ENCODE measurements around the gene GOLIM4. TPM values are rescaled to one million over a fixed set of nuclear protein-coding genes. Genes with fewer than 3 reads are reported as not detected.
A peak's percentile ranks its signal among the peaks of the same experiment; 100 is the strongest.

The GOLIM4 gene
- polyA plus RNA-seq, 1 of the 3 experiments (the other 2 are of a cell fraction) = 42.3 TPM

DNA sequence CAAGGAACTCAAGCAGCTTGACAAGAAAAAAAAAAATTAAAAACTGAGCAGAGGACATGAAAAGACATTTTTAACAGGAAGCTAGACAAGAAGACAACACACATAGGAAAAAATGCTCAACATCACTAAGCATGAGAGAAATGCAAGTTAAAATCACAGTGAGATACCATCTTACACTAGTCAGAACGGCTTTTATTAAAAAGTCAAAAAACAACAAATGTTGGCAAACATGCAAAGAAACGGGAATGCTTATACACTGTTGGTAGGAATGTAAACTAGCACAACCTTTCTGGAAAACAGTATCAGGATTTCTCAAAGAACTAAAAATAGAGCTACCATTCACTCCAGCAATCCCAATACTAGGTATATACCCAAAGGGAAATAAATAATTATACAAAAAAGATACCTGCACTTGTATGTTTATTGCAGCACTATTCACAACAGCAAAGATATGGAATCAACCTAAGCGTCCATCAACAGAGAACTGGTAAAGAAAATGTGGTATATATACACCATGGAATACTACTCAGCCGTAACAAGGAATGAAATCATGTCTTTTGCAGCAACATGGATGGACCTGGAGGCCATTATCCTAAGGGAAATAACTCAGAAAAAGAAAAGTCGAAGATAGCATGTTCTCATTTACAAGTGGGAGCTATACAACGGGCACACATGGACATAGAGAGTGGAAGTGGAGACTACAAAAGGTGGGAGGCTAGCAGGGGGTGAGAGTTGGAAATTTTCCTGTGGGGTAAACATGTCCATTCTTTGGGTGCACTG is 5.2 kb downstream of the GOLIM4 start (continued):
- TF ChIP-seq, protein P1, sequence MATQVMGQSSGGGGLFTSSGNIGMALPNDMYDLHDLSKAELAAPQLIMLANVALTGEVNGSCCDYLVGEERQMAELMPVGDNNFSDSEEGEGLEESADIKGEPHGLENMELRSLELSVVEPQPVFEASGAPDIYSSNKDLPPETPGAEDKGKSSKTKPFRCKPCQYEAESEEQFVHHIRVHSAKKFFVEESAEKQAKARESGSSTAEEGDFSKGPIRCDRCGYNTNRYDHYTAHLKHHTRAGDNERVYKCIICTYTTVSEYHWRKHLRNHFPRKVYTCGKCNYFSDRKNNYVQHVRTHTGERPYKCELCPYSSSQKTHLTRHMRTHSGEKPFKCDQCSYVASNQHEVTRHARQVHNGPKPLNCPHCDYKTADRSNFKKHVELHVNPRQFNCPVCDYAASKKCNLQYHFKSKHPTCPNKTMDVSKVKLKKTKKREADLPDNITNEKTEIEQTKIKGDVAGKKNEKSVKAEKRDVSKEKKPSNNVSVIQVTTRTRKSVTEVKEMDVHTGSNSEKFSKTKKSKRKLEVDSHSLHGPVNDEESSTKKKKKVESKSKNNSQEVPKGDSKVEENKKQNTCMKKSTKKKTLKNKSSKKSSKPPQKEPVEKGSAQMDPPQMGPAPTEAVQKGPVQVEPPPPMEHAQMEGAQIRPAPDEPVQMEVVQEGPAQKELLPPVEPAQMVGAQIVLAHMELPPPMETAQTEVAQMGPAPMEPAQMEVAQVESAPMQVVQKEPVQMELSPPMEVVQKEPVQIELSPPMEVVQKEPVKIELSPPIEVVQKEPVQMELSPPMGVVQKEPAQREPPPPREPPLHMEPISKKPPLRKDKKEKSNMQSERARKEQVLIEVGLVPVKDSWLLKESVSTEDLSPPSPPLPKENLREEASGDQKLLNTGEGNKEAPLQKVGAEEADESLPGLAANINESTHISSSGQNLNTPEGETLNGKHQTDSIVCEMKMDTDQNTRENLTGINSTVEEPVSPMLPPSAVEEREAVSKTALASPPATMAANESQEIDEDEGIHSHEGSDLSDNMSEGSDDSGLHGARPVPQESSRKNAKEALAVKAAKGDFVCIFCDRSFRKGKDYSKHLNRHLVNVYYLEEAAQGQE (IDR thresholded peaks at IDR 0.05; ENCODE audit: low read depth, low read length) = no peak
- TF ChIP-seq FOXJ3 (CRISPR knock-in tag; IDR thresholded peaks at IDR 0.05) (no peak), CHD2 (IDR thresholded peaks at IDR 0.05; ENCODE audit: low read length, partially characterized antibody) (no peak), MXI1 (IDR thresholded peaks at IDR 0.05; ENCODE audit: low read depth, low read length) (no peak), POLR2AphosphoS5 (IDR thresholded peaks at IDR 0.05; ENCODE audit: low read depth, low read length) (no peak), RFX5 (IDR thresholded peaks at IDR 0.05; ENCODE audit: low read length) (no peak), GATA2 (CRISPR knock-in tag; IDR thresholded peaks at IDR 0.05) (no peak)
- TF ChIP-seq, protein P2, sequence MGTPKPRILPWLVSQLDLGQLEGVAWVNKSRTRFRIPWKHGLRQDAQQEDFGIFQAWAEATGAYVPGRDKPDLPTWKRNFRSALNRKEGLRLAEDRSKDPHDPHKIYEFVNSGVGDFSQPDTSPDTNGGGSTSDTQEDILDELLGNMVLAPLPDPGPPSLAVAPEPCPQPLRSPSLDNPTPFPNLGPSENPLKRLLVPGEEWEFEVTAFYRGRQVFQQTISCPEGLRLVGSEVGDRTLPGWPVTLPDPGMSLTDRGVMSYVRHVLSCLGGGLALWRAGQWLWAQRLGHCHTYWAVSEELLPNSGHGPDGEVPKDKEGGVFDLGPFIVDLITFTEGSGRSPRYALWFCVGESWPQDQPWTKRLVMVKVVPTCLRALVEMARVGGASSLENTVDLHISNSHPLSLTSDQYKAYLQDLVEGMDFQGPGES (IDR thresholded peaks at IDR 0.05; ENCODE audit: low read depth, low read length) = no peak
- TF ChIP-seq, protein P3, sequence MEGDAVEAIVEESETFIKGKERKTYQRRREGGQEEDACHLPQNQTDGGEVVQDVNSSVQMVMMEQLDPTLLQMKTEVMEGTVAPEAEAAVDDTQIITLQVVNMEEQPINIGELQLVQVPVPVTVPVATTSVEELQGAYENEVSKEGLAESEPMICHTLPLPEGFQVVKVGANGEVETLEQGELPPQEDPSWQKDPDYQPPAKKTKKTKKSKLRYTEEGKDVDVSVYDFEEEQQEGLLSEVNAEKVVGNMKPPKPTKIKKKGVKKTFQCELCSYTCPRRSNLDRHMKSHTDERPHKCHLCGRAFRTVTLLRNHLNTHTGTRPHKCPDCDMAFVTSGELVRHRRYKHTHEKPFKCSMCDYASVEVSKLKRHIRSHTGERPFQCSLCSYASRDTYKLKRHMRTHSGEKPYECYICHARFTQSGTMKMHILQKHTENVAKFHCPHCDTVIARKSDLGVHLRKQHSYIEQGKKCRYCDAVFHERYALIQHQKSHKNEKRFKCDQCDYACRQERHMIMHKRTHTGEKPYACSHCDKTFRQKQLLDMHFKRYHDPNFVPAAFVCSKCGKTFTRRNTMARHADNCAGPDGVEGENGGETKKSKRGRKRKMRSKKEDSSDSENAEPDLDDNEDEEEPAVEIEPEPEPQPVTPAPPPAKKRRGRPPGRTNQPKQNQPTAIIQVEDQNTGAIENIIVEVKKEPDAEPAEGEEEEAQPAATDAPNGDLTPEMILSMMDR (IDR thresholded peaks at IDR 0.05) = no peak; the same call in 1 of the 2 replicates

DNA sequence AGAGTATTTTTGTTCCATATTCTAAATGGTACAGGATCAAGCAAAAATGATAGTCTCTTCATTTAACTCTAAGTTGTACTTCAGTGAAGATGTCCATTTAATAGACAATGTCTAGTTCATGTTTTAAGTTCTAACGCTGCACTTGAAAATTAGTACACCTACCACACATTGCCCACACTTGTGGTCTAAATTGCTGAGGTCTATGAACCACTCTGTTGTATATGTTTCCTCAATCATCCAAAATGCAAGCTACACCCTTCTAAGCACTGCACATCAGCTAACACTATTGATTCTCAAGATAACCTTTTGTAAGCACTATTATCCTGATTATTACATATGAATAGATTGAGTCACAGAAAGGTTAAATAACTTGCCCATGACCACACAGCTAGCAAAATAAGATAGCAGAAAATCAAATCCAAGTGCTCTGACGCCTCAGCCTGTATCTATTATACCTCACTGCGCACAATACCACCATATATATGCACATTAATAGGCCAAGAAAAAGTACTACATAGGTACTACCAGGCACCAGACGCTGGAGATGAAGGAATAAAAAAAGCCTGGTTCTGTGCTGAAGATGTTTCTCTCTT is 6.4 kb downstream of the GOLIM4 start:
- no peak overlapping the region for H3K4me3 ChIP-seq (ENCODE audit: low read depth in 2 of 2, low read length in 1 of 2)
- H3K4me2 ChIP-seq = no peak overlapping the region
- no peaks in the 10 kb centered on the region for H3K9me2 ChIP-seq
- no peaks in the 10 kb centered on the region for H3K36me3 ChIP-seq (replicated peaks in 1 of 2; ENCODE audit: control insufficient read depth in 1 of 2, insufficient read depth in 2 of 2, low read length in 1 of 2)
- H4K20me1 ChIP-seq (ENCODE audit: insufficient read depth) = peaks cover 75% of the 10 kb centered on the region
- H2AFZ ChIP-seq (ENCODE audit: low read depth) = no peak overlapping the region
- no peaks in the 10 kb centered on the region for H3K27me3 ChIP-seq (ENCODE audit: insufficient read depth)
- peaks cover 9% of the 10 kb centered on the region for H3F3A ChIP-seq (replicated peaks; ENCODE audit: insufficient read depth)
- no peaks in the 10 kb centered on the region for H3K9me3 ChIP-seq
- POLR2A ChIA-PET = no interaction called here
- peak overlapping the region in 1 of 2 experiments; percentile 42; a peak in 1 of 4 replicates for H3K27ac ChIP-seq (ENCODE audit: low read depth in 2 of 2, low read length in 1 of 2)
- WGBS (ENCODE audit: low lambda C conversion rate) = 96% methylated on average over 4 of the region's 4 CpGs
- H3K79me2 ChIP-seq (ENCODE audit: insufficient read depth) = peaks cover 100% of the 10 kb centered on the region
- H3K9ac ChIP-seq = no peak overlapping the region
- no peak for DNase-seq
- CTCF ChIA-PET = interaction anchor here (1.1 to 2.9 kb wide), 8 partner anchors 9 to 88 kb away, joined by 3 to 8 read pairs (median 4); no protein-coding TSS in a partner anchor
- peaks cover 16 to 26% of the 10 kb centered on the region in 2 experiments for H3K4me1 ChIP-seq (ENCODE audit: control insufficient read depth in 1 of 2, insufficient read depth in 2 of 2, low read depth in 1 of 2, low read length in 1 of 2)
- no peak for TF ChIP-seq RXRA (IDR thresholded peaks at IDR 0.05; ENCODE audit: borderline replicate concordance, low read depth)
- TF ChIP-seq ELF1 (IDR thresholded peaks at IDR 0.05) = no peak
- TF ChIP-seq MEF2A (IDR thresholded peaks at IDR 0.05; ENCODE audit: borderline replicate concordance, low read depth) = no peak
- no peak for TF ChIP-seq GABPA (IDR thresholded peaks at IDR 0.05; ENCODE audit: low read depth)
- no peak for TF ChIP-seq CHD2 (IDR thresholded peaks at IDR 0.05; ENCODE audit: low read length, partially characterized antibody)
- no peak for TF ChIP-seq TCF12 (IDR thresholded peaks at IDR 0.05)
- TF ChIP-seq SIN3A (IDR thresholded peaks at IDR 0.05; ENCODE audit: borderline replicate concordance, low read depth, low read length) = no peak
- TF ChIP-seq, protein P4, sequence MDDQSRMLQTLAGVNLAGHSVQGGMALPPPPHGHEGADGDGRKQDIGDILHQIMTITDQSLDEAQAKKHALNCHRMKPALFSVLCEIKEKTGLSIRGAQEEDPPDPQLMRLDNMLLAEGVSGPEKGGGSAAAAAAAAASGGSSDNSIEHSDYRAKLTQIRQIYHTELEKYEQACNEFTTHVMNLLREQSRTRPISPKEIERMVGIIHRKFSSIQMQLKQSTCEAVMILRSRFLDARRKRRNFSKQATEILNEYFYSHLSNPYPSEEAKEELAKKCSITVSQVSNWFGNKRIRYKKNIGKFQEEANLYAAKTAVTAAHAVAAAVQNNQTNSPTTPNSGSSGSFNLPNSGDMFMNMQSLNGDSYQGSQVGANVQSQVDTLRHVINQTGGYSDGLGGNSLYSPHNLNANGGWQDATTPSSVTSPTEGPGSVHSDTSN (IDR thresholded peaks at IDR 0.05) = no peak
